HepG2 (cell line): ENCODE results near the gene ST7L.

ENCODE experiments used
- BRCA1 ChIP-seq: sonication (generic); formaldehyde crosslinking; IDR thresholded peaks from 2 replicates; pipeline ENCODE4 v1.4.0; 2020; ENCODE audit warnings: missing genetic modification reagents
- ELF4 ChIP-seq: sonication (generic); formaldehyde crosslinking; IDR thresholded peaks from 2 replicates; pipeline ENCODE4 v1.5.0; 2020; ENCODE audit warnings: missing genetic modification reagents, mild to moderate bottlenecking, moderate library complexity, borderline replicate concordance
- EZH2 ChIP-seq: conservative IDR thresholded peaks from 2 replicates; pipeline ENCODE4 v1.6.1; 2012; ENCODE audit warnings: mild to moderate bottlenecking, low read depth, low read length, moderate library complexity
- FOXJ3 ChIP-seq: sonication (generic); formaldehyde crosslinking; IDR thresholded peaks from 2 replicates; pipeline ENCODE4 v1.4.0; 2020; ENCODE audit warnings: missing genetic modification reagents, mild to moderate bottlenecking, borderline replicate concordance
- HDAC1 ChIP-seq: sonication (generic); formaldehyde crosslinking; IDR thresholded peaks from 2 replicates; pipeline ENCODE4 v1.5.1; 2020; ENCODE audit warnings: mild to moderate bottlenecking, missing genetic modification reagents
- PHB2 ChIP-seq: fragments of 450-650 bp; IDR thresholded peaks from 2 replicates; pipeline ENCODE4 v1.6.1; 2018; ENCODE audit not compliant: partially characterized antibody
- POLR2A ChIP-seq, 2 experiments: IDR thresholded peaks; 2 replicates each; pipeline ENCODE4 v1.6.1; 2011; ENCODE audit warnings: low read depth in 2 of 2, low read length in 2 of 2, mild to moderate bottlenecking in 1 of 2, moderate library complexity in 1 of 2; ENCODE audit not compliant: insufficient read depth in 1 of 2
- RAD21 ChIP-seq: fragments of 450-650 bp; formaldehyde crosslinking; IDR thresholded peaks from 2 replicates; pipeline ENCODE4 v1.5.0; 2020; ENCODE audit warnings: mild to moderate bottlenecking
- RXRA ChIP-seq: sonication (generic); formaldehyde crosslinking; IDR thresholded peaks from 2 replicates; pipeline ENCODE4 v1.5.1; 2020; ENCODE audit warnings: missing genetic modification reagents
- ZNF263 ChIP-seq: sonication (generic); formaldehyde crosslinking; IDR thresholded peaks from 2 replicates; pipeline ENCODE4 v1.4.0; 2020; ENCODE audit warnings: missing genetic modification reagents
- TF ChIP-seq, protein P1 (sequence below): sonication (generic); formaldehyde crosslinking; IDR thresholded peaks from 2 replicates; pipeline ENCODE4 v1.4.0; 2020; ENCODE audit warnings: missing genetic modification reagents, low read depth, mild to moderate bottlenecking, borderline replicate concordance

DNA sequence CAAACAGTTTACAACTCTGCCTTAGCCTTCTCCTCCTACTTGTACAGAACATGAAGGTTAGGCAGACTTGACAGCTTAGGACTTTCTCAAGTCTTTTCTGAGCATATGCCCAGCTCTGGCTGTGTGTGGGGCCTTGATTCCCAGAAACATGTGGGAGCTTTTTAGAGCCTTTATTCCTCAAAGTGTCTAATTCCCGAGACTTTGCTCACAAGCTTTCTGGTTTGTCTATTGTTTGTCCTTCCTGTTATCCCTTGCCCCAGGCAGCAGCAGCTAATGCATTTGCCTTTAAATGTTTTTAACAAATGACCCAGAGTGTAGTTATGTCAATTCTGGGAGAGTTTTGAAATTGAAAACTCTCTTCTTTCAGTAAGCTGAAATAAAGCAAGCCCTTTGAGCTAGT, 29.2 kb downstream of the ST7L start:
- TF ChIP-seq POLR2A (IDR thresholded peaks at IDR 0.05; ENCODE audit: insufficient read depth in 1 of 2, low read depth in 2 of 2, low read length in 2 of 2) (no peak), ELF4 (no peak), BRCA1 (CRISPR knock-in tag) (no peak), RAD21 (no peak), RXRA (no peak), FOXJ3 (CRISPR knock-in tag) (no peak), PHB2 (no peak), EZH2 (no peak), HDAC1 (CRISPR knock-in tag) (no peak), ZNF263 (CRISPR knock-in tag) (no peak)
- TF ChIP-seq, protein P1, sequence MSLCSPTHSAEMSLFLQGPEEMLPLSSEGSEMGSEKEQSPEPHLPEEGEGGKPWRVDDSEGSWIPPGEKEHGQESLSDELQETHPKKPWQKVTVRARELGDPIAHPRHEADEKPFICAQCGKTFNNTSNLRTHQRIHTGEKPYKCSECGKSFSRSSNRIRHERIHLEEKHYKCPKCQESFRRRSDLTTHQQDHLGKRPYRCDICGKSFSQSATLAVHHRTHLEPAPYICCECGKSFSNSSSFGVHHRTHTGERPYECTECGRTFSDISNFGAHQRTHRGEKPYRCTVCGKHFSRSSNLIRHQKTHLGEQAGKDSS (CRISPR knock-in tag), result no peak
